GM23338 (cell line): ENCODE results near the gene LNPEP. TPM values are rescaled to one million over a fixed set of nuclear protein-coding genes. Genes with fewer than 3 reads are reported as not detected.

Experiments
- ATAC-seq: fragments of 200-7000 bp; cut with Tn5 transposase; 3 replicates; pipeline ENCODE4 v1.9.1; 2020
- DNase-seq: peaks from one replicate; pipeline ENCODE4 v3.0.0-alpha.2; 2015; ENCODE audit warnings: low spot score
- H2AFZ ChIP-seq: fragments of 200-600 bp; sonication (generic); 2 replicates; pipeline ENCODE4 v1.8.0; 2016; ENCODE audit warnings: antibody characterized with exemption, mild to moderate bottlenecking, moderate library complexity
- H3F3A ChIP-seq: fragments of 200-600 bp; sonication (generic); replicated peaks from 2 replicates; pipeline ENCODE4 v1.8.0; 2017; ENCODE audit warnings: antibody characterized with exemption, mixed run types, low read depth
- H3K27ac ChIP-seq: fragments of 200-600 bp; sonication (generic); 2 replicates; pipeline ENCODE4 v1.6.1; 2016; ENCODE audit warnings: low read depth
- H3K27me3 ChIP-seq: fragments of 200-600 bp; sonication (generic); 2 replicates; pipeline ENCODE4 v1.8.0; 2016; ENCODE audit warnings: mild to moderate bottlenecking, mixed run types, moderate library complexity; ENCODE audit not compliant: insufficient read depth
- H3K36me3 ChIP-seq: fragments of 200-600 bp; sonication (generic); 2 replicates; pipeline ENCODE4 v1.8.0; 2016; ENCODE audit warnings: mild to moderate bottlenecking; ENCODE audit not compliant: insufficient read depth
- H3K4me1 ChIP-seq: fragments of 200-600 bp; sonication (generic); 2 replicates; pipeline ENCODE4 v1.8.0; 2016; ENCODE audit warnings: mild to moderate bottlenecking, moderate library complexity; ENCODE audit not compliant: insufficient read depth
- H3K4me2 ChIP-seq: fragments of 200-600 bp; sonication (generic); 2 replicates; pipeline ENCODE4 v1.7.1; 2017; ENCODE audit warnings: mixed run types
- H3K4me3 ChIP-seq: fragments of 200-600 bp; sonication (generic); 2 replicates; pipeline ENCODE4 v1.6.1; 2016; ENCODE audit warnings: mixed run types
- H3K79me2 ChIP-seq: fragments of 200-600 bp; sonication (generic); replicated peaks from 2 replicates; pipeline ENCODE4 v1.8.0; 2017; ENCODE audit warnings: mild to moderate bottlenecking; ENCODE audit not compliant: insufficient read depth
- H3K9me2 ChIP-seq: fragments of 200-600 bp; sonication (generic); 2 replicates; pipeline ENCODE4 v1.8.0; 2017; ENCODE audit not compliant: insufficient read depth
- H4K20me1 ChIP-seq: fragments of 200-600 bp; sonication (generic); replicated peaks from 2 replicates; pipeline ENCODE4 v1.8.0; 2017; ENCODE audit warnings: mild to moderate bottlenecking; ENCODE audit not compliant: insufficient read depth
- H3K27ac Mint-ChIP-seq: 2 replicates; pipeline ENCODE4 v1.8.0; 2020; ENCODE audit warnings: inconsistent platforms, mild to moderate bottlenecking, moderate library complexity, mixed read lengths
- H3K27me3 Mint-ChIP-seq: 3 replicates; pipeline ENCODE4 v1.8.0; 2022; ENCODE audit warnings: low read depth, mild to moderate bottlenecking, moderate library complexity, mixed read lengths, inconsistent platforms; ENCODE audit not compliant: insufficient read depth, poor library complexity
- H3K36me3 Mint-ChIP-seq: 3 replicates; pipeline ENCODE4 v1.8.0; 2021; ENCODE audit warnings: low read depth, mild to moderate bottlenecking, inconsistent platforms, moderate library complexity, mixed read lengths
- H3K4me1 Mint-ChIP-seq: 3 replicates; pipeline ENCODE4 v1.8.0; 2020; ENCODE audit warnings: mild to moderate bottlenecking, inconsistent platforms, mixed read lengths
- H3K4me3 Mint-ChIP-seq: 3 replicates; pipeline ENCODE4 v1.8.0; 2021; ENCODE audit warnings: moderate library complexity, mild to moderate bottlenecking, inconsistent platforms, mixed read lengths
- H3K9me3 Mint-ChIP-seq: 3 replicates; pipeline ENCODE4 v1.8.0; 2020; ENCODE audit warnings: moderate library complexity, mild to moderate bottlenecking, inconsistent platforms, mixed read lengths
- CREB1 ChIP-seq: fragments of 250-450 bp; sonication (Bioruptor Pico); IDR thresholded peaks from 2 replicates; pipeline ENCODE4 v1.5.0; 2020; ENCODE audit warnings: low read depth, mild to moderate bottlenecking, moderate library complexity
- JUNB ChIP-seq: IDR thresholded peaks from one replicate; pipeline ENCODE4 v1.6.1; 2016; ENCODE audit warnings: antibody characterized with exemption; ENCODE audit not compliant: unreplicated experiment
- NANOG ChIP-seq: IDR thresholded peaks from 2 replicates; pipeline ENCODE4 v1.6.1; 2016; ENCODE audit warnings: antibody characterized with exemption, borderline replicate concordance
- POLR2AphosphoS5 ChIP-seq: IDR thresholded peaks from 2 replicates; pipeline ENCODE4 v1.6.1; 2016; ENCODE audit warnings: antibody characterized with exemption, low read depth
- ZNF114 ChIP-seq: fragments of 250-450 bp; sonication (Bioruptor Pico); IDR thresholded peaks from 2 replicates; pipeline ENCODE4 v1.5.0; 2020; ENCODE audit warnings: mild to moderate bottlenecking, moderate library complexity
- ZNF331 ChIP-seq: fragments of 250-450 bp; sonication (Bioruptor Pico); IDR thresholded peaks from 2 replicates; pipeline ENCODE4 v1.5.0; 2020; ENCODE audit warnings: low read depth, mild to moderate bottlenecking, moderate library complexity
- polyA plus RNA-seq: library from polyadenylated mRNA; unstranded; fragments of >200 nt; fragmentation: Nextera tagmentation; extraction: Ambion mirVana; gene quantifications from 2 replicates; pipeline ENCODE4 v1.2.1, GENCODE V29; 2016
- total RNA-seq: library from RNA; depleted of rRNA; stranded (reverse); fragments of >200 nt; shearing (Covaris generic); gene quantifications from 2 replicates; pipeline ENCODE4 v1.2.3, GENCODE V29; 2014
- TF ChIP-seq, protein P1 (sequence below): IDR thresholded peaks from one replicate; pipeline ENCODE4 v1.6.1; 2018; ENCODE audit warnings: antibody characterized with exemption; ENCODE audit not compliant: unreplicated experiment
- TF ChIP-seq, protein P2 (sequence below): IDR thresholded peaks from 2 replicates; pipeline ENCODE4 v1.6.1; 2016; ENCODE audit warnings: antibody characterized with exemption
- TF ChIP-seq, protein P3 (sequence below), 2 experiments: fragments of 200-600 bp in 1 of 2; sonication (generic) in 1 of 2; conservative IDR thresholded peaks; 2 replicates each; pipeline versions ENCODE4 v1.5.1 to v1.6.1; 2016 to 2017; ENCODE audit warnings: antibody characterized with exemption in 2 of 2, low read depth in 2 of 2, mild to moderate bottlenecking in 2 of 2, moderate library complexity in 1 of 2

Gene LNPEP
- total and polyA plus RNA-seq, 2 experiments from 2014 or later, result 1.2 to 8.3 TPM

DNA sequence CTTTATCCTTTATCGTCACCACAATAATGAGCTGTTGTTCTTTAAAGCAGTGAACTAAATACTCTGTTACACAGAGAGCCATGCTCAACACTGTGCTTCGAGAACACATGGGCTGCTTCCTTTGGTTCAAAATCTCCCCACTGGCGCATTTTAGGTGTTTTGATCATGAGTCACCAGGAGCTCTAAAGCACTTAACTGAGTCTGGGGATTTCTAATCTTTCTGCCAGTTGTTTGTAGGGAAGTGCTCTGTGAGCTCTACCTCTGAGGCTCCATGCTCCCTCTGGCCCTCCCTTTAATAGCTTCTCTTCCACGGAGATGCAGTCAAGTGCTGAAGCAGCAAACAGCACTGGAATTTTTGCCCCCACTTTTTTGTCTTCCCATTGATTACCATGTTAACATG is 42.5 kb upstream of the LNPEP start (continued):
- TF ChIP-seq, protein P1, sequence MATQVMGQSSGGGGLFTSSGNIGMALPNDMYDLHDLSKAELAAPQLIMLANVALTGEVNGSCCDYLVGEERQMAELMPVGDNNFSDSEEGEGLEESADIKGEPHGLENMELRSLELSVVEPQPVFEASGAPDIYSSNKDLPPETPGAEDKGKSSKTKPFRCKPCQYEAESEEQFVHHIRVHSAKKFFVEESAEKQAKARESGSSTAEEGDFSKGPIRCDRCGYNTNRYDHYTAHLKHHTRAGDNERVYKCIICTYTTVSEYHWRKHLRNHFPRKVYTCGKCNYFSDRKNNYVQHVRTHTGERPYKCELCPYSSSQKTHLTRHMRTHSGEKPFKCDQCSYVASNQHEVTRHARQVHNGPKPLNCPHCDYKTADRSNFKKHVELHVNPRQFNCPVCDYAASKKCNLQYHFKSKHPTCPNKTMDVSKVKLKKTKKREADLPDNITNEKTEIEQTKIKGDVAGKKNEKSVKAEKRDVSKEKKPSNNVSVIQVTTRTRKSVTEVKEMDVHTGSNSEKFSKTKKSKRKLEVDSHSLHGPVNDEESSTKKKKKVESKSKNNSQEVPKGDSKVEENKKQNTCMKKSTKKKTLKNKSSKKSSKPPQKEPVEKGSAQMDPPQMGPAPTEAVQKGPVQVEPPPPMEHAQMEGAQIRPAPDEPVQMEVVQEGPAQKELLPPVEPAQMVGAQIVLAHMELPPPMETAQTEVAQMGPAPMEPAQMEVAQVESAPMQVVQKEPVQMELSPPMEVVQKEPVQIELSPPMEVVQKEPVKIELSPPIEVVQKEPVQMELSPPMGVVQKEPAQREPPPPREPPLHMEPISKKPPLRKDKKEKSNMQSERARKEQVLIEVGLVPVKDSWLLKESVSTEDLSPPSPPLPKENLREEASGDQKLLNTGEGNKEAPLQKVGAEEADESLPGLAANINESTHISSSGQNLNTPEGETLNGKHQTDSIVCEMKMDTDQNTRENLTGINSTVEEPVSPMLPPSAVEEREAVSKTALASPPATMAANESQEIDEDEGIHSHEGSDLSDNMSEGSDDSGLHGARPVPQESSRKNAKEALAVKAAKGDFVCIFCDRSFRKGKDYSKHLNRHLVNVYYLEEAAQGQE, result no peak
- TF ChIP-seq CREB1 (no peak), POLR2AphosphoS5 (no peak), JUNB (no peak), ZNF114 (CRISPR knock-in tag) (no peak)
- TF ChIP-seq, protein P2, sequence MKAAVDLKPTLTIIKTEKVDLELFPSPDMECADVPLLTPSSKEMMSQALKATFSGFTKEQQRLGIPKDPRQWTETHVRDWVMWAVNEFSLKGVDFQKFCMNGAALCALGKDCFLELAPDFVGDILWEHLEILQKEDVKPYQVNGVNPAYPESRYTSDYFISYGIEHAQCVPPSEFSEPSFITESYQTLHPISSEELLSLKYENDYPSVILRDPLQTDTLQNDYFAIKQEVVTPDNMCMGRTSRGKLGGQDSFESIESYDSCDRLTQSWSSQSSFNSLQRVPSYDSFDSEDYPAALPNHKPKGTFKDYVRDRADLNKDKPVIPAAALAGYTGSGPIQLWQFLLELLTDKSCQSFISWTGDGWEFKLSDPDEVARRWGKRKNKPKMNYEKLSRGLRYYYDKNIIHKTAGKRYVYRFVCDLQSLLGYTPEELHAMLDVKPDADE, result no peak

DNA sequence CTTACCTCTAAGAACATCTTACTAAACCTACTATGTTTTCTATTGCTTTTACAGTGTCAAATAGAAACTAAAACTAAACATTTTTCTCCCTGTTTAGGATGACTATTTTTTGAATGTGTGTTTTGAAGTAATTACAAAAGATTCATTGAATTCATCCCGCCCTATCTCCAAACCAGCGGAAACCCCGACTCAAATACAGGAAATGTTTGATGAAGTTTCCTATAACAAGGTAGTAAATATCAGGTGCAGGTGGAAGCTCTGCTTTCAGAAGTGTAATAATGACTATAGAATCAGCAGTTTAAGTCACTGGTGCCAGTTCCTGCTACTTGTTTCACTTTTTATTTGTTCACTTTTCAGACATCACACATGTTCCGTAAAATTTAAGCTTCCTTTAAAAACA is 39.6 kb upstream of the LNPEP start:
- no peaks in the 10 kb centered on the region for H3K4me1 Mint-ChIP-seq
- H4K20me1 ChIP-seq, result no peaks in the 10 kb centered on the region
- H3K4me1 ChIP-seq, result no peaks in the 10 kb centered on the region
- no peak overlapping the region for H3K27ac Mint-ChIP-seq
- no peak overlapping the region for H3K4me3 ChIP-seq
- H3K36me3 Mint-ChIP-seq, result no peaks in the 10 kb centered on the region
- DNase-seq, result no peak
- no peaks in the 10 kb centered on the region for H3K79me2 ChIP-seq
- H3F3A ChIP-seq, result no peaks in the 10 kb centered on the region
- no peak overlapping the region for H3K4me3 Mint-ChIP-seq
- H3K9me3 Mint-ChIP-seq, result no peaks in the 10 kb centered on the region
- no peak overlapping the region for H2AFZ ChIP-seq
- H3K36me3 ChIP-seq, result no peaks in the 10 kb centered on the region
- no peak for ATAC-seq
- H3K4me2 ChIP-seq, result no peak overlapping the region
- no peaks in the 10 kb centered on the region for H3K27me3 ChIP-seq
- TF ChIP-seq, protein P2, result no peak
- TF ChIP-seq, protein P3, sequence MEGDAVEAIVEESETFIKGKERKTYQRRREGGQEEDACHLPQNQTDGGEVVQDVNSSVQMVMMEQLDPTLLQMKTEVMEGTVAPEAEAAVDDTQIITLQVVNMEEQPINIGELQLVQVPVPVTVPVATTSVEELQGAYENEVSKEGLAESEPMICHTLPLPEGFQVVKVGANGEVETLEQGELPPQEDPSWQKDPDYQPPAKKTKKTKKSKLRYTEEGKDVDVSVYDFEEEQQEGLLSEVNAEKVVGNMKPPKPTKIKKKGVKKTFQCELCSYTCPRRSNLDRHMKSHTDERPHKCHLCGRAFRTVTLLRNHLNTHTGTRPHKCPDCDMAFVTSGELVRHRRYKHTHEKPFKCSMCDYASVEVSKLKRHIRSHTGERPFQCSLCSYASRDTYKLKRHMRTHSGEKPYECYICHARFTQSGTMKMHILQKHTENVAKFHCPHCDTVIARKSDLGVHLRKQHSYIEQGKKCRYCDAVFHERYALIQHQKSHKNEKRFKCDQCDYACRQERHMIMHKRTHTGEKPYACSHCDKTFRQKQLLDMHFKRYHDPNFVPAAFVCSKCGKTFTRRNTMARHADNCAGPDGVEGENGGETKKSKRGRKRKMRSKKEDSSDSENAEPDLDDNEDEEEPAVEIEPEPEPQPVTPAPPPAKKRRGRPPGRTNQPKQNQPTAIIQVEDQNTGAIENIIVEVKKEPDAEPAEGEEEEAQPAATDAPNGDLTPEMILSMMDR (conservative IDR thresholded peaks at IDR 0.05; ENCODE audit: low read depth in 2 of 2), result no peak
- TF ChIP-seq NANOG (no peak), POLR2AphosphoS5 (no peak), ZNF114 (CRISPR knock-in tag) (no peak), CREB1 (no peak), ZNF331 (CRISPR knock-in tag) (no peak)
- TF ChIP-seq, protein P1, result no peak
- H3K9me2 ChIP-seq, result no peaks in the 10 kb centered on the region
- H3K27me3 Mint-ChIP-seq, result no peaks in the 10 kb centered on the region
- no peak overlapping the region for H3K27ac ChIP-seq
